ENCODE measurements around the gene LRP10.
"Not testable (repeated sequence)": the region's sequence is repeated elsewhere in the genome, so short reads cannot be mapped to it uniquely, and the experiment has no call there.

LRP10 gene, protein sequence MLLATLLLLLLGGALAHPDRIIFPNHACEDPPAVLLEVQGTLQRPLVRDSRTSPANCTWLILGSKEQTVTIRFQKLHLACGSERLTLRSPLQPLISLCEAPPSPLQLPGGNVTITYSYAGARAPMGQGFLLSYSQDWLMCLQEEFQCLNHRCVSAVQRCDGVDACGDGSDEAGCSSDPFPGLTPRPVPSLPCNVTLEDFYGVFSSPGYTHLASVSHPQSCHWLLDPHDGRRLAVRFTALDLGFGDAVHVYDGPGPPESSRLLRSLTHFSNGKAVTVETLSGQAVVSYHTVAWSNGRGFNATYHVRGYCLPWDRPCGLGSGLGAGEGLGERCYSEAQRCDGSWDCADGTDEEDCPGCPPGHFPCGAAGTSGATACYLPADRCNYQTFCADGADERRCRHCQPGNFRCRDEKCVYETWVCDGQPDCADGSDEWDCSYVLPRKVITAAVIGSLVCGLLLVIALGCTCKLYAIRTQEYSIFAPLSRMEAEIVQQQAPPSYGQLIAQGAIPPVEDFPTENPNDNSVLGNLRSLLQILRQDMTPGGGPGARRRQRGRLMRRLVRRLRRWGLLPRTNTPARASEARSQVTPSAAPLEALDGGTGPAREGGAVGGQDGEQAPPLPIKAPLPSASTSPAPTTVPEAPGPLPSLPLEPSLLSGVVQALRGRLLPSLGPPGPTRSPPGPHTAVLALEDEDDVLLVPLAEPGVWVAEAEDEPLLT

DNA sequence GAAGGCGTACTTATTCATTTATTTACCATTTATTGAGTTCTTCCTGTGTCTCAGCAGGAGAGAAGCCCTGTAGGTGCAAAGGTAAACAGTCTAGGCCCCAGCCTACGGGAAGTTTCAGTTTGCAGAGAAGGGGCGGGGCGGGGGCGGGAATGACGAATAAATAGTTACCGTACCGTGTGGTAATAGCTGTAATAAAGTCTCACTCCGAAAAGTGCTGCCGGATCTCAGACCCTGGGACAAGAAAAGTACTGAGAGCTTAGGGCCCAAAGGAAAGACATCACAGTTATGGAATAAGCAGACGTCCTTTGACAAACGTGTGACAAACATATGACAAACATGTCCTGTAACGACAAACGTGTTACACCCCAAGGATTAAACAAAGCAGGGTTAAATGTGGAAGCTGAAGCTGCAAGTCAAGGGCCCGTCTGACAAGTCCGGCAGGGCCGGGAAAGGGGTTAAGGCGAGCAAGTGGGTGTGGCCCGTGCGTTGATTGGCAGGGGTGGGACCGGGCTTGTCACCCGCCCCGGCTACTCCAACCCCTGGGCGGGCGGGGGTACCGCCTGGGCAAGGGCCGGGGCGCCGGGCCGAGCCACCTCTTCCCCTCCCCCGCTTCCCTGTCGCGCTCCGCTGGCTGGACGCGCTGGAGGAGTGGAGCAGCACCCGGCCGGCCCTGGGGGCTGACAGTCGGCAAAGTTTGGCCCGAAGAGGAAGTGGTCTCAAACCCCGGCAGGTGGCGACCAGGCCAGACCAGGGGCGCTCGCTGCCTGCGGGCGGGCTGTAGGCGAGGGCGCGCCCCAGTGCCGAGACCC is at the start of gene LRP10:
Gene LRP10 (plus strand): TSS at position 517 of the 809 bp plus-strand sequence. CDS start 564 bp downstream, outside the sequence.
- DNase-seq: peak; percentile 94

DNA sequence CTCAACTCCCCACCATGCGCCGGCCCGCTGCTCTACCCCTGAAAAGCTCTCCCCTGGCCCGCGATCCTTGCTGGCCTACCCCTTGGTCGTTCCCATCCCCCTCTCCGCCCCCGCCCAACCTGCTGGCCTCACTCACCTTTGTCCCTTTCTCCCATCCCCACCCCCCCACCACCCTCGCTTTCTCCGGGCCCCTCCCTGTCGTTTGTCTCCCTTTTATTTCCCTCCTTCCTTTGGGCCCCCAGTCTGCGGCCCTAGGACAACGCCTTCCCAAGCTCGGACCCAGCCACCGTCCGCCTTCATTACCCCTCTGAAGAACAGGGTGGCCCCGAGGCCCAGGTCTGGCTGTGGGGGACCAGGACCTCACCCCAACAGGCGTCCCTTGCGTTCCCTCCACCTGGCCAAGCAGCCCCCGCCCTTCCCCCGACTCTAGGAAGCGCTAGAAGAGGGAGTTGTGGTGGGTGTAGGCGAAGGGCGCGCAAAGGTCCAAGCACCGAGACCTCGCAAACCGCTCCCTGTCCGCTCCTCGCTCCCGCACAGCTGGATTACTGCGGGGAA is 49.4 kb upstream of the LRP10 start:
- peak; percentile 36 for DNase-seq

DNA sequence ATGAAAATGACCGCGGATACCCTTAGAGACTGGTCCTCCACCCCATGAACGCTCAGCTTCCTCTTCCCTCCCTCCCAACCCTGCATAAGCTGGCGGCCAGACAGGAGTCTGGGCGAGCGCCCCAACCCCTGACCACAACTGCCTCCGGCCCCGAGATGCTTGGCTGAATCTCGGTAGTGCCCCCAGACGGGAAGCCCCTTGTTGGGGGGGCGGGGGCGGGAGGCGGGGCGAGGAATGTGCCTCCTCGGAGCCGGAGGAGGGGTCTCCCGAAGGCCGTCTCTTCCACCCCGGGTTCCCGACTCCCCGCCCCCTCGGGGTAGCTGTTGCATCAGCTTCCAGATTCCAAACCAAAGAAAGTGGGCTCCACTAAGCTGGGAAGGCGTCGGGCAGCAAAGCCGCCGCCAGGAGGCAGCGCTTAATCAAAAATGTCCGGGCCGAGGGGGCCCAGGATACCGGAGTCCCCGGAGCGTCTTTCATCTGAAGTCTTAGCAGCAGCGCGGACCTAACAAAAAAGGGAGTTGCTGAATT is 48.9 kb upstream of the LRP10 start:
- DNase-seq: peak; percentile 94

DNA sequence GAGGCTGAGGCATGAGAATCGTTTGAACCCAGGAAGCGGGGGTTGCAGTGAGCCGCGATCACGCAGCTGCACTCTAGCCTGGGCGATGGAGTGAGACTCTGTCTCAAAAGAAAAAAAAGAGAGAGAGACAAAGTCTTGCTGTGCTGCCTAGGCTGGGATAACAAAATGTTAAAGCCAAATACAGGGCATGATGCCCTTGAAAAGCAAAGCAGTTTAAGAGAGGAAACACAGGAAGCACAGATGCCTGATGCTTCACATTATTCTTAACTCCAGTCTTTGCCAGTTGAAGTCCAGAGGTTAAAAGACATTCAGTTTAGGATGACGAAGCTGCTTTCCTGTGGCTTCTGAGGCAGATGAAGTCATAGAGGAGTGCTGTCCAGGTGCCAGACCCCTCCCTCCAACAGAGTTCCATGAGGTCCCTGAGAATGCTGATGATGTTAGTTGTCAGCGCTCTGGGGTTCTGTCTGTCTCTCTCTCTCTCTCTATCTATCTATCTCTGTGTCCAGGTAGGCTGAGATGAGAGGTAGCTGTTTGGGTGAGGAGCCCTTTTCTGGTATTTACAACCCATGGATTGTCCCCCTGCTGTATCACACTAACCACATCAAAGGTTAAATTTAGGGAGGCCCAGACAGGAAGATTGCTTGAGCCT is 46.7 kb upstream of the LRP10 start:
- DNase-seq: peak; percentile 66

DNA sequence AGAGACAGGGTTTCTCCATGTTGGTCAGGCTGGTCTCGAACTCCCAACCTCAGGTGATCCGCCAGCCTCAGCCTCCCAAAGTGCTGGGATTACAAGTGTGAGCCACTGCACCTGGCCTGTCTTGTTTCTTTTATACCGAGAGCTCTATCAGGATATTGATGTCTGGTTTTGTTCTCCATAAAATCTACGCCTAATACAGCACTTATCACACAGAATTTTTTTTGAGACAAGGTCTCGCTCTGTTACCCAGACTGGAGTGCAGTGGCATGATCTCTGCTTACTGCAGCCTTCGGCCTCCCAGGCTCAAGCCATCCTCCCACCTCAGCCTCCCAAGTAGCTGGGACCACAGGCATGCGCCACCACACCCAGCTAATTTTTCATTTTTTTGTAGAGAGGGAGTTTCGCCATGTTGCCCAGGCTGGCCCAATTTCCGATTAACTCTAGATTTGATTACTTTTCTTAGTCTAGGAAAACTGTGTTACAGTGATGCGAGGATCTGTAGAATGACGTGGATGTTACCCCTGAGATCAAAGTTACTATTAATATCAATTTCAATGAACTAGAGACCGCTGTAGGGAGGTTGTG is 42.4 kb upstream of the LRP10 start:
- not testable (repeated sequence) for DNase-seq

DNA sequence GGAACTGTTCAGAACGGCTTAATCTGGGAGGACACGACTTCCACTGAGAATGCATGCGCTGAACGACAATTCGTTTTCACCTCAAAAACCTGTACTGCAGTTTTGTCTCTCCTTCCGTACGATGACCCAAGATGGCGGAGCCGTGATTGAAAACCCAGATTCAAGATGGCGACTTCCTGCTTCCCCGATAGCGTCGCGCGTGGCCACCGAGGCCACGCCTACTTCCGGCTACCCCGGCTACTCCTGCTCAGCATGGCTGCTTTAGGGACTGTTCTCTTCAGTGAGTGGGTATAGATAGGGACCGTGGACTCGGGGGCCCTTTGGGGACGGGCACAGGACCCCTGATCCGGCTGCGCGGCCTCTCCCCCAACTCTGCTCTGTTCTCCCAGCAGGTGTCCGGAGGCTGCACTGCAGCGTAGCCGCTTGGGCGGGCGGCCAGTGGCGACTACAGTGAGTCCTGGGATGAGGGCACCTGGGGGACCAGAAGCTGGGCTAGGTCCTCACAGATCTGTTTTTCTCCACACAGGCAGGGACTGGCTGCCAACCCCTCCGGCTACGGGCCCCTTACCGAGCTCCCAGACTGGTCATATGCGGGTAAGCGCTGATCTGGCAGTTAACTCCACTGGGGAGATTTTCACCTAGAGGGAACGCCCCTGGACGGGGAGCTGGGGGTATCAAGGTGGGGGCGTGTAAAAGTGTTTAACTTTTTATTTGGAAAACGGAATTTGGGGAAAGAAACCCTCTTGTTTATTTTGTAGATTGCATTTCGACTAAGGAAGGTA is 41.7 kb upstream of the LRP10 start, which contains the start of gene MRPL52:
Gene MRPL52 (plus strand): TSS at position 227 of the 782 bp plus-strand sequence. CDS start 26 bp downstream, at position 253.
- peak; percentile 94 for DNase-seq

DNA sequence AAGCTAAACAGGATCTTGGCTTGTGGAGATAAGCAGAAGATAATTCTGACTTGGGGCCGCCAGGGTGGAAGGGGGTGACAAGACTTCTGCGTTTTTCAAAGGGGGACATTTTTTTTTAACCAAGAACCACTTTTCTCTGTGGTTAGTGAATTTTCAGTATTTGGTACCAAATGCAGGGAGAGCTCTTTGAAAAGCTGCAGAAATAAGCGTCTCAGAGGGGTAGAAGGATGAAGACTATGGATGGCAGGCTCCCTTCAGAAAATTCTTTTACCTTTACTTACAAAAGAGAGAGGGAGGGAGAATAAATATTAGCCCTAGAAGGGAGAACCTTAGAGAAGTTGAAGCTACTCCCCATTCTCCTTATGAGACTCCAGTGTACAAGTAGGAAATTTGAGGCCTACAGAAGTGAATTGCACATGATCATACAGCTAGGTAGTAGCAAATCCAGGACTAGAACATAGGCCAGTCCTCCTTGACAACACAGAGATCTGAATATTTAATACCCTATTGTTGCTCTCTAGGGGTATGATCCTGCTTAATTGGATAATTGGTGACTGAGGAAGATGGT is 41.0 kb upstream of the LRP10 start:
- DNase-seq: no peak

DNA sequence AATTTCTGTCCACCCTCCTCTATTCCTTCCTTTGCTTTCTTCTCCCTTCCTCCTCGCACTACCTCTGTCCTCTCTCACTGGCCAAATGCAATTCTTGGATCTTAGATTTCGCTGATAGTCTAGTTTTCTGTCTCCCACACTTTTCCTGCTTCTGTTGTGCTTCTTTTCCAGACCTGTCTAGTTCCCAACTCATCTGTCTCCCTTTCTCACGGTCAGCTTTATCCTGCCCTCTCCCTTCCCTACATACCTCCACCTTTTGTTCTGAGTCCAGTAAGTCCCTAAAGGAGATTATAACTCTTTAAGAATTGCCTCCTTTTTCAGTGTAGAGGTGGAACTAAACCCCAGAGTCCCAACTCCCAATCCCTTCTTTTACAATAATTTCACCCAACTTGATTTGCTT is 36.0 kb upstream of the LRP10 start:
- DNase-seq: no peak

DNA sequence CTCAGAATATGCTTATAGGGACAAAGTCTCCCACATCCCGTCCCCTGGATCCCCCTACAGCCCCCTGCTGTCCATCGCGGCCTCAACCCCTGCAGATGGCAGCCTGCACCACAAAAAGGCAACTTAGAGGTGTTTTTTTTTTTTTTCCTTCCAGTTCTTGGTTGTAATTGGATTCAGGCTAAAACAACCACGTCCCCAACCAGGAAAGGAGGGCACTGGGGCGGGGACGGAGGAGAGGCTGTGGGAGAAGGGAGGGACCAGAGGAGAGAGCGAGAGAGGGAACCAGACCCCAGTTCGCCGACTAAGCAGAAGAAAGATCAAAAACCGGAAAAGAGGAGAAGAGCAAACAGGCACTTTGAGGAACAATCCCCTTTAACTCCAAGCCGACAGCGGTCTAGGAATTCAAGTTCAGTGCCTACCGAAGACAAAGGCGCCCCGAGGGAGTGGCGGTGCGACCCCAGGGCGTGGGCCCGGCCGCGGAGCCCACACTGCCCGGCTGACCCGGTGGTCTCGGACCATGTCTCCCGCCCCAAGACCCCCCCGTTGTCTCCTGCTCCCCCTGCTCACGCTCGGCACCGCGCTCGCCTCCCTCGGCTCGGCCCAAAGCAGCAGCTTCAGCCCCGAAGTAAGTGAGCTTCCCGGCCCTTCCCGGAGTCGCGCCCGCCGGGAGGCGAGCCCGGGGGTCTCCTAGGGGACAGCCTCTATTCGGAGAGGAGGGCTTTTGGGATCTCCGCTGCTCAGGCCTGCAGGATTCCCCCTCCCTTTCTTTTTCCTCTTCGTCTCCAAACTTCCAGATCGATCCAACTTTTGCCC is 35.0 kb upstream of the LRP10 start, which contains the start of gene MMP14:
Gene MMP14 (plus strand): TSS at position 285 of the 813 bp plus-strand sequence. CDS start 233 bp downstream, at position 518.
- peak; percentile 93 for DNase-seq

DNA sequence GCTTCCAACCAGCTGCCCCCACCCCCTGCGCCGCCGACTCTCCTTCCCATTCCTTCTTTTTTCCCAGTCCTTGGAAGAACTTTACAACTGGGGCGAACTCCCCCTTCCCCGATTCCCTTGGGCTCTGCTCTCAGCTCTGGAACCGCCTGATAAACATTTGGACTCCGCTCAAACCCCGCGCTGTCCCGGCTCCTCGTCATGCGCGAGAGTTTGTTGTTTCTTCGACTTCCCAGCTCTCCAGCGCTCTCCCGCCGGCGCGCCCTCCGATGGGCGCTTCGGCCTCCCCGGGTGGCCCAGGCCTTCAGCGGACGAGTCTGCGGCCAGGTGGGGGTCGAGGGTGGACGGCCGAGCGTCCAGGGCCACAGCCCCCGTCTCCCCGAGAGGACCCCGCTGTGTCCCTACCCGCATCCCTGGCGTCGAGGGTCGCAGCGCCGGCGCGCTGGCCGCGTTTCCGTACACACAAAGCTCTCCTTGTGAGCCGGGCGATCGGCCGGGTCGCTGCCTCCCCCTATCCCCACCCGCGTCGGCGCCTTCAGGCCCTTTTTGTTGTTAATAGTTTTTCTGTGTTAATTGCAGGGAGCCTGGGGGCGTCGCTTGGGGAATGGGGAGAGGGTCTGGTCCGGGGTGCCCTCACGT is 34.3 kb upstream of the LRP10 start:
- peak; percentile 77 for DNase-seq

DNA sequence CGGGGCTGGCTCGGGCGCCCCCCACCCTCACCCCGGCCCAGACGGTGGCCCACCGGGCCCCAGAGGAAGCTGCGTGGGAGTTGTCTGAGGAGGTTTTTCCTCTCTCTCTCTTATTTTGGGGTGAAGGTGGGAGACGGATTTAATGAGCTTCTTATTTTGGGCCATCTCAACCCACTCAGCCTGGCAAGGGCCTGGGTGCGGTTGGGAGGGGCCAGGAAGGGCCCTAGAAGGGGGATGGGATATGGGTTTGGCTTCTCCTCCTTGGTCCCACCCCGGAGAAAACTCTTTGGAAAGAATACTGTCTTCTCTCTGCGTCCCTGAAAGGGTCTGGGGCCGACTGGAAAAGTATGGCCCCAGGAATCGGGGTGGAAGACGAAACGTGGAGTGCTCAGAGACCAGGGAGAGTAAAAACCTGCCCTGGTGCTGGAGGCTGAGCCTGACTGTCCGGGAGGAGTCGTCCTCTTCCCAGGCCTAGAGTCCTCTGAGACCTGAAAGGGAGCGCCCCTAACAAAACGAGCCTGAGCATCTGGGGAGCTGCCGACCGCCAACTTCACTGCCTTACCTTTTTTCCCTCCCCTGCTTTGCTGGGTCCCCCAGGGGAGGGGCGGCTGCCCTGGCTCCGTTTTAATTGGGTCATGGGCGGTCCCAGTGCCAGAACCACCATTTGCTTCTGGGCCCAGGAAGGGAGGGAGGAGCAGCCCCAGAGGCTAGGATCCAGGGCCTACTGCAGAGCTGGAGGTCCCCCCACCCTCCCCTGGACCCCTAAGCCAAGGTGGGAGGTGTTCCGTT is 33.6 kb upstream of the LRP10 start:
- DNase-seq: peak; percentile 59

DNA sequence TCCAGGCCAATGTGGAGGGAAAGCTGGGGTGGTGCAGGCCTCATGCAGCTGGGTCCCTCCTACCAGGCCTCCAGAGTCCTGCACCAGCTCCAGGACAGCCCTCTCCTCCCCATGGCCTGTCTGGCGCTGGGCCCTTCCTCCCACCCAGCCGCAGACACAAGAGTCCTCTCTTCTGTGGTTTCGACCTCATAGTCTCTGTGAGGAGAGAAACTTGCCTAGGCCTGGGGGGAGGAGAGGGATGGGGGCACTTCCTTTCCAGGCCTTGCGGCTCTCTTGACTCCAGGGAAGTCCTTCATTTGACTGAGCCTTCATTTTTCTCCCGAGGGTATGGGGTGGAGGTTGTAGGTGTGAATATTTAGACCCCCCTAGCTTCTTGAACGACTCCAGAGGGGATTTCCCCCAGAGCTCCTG is 32.9 kb upstream of the LRP10 start:
- peak; percentile 79 for DNase-seq

DNA sequence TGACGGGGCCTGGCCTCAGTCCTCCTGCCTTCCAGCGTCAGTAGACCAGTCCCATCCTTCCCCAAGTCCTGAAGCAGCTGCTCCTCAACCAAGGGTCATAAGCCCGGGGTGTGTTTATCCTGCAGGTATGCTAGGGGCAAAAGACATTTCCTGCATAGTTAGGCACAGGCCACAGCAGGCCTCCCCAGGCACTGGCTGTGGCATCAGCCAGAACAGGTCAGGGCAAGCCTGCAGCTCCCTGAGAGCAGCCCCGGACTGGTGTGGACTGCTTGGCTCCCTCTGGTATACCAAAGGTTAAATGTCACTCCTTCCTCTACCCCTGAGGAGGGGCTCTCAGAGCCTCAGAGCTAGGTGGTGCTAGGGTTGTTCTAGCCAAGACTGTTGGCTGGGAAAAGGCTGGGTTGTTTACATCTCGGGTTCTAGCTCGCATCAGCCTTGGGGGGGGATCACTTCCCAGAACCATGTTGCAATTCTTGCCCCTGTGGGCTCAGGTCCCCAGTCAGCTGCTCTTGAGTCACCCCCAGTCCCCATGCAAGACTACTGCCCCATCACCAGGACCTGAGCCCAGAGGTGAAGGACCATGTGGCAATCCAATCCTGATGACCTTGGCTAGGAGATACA is 32.3 kb upstream of the LRP10 start:
- DNase-seq: no peak

DNA sequence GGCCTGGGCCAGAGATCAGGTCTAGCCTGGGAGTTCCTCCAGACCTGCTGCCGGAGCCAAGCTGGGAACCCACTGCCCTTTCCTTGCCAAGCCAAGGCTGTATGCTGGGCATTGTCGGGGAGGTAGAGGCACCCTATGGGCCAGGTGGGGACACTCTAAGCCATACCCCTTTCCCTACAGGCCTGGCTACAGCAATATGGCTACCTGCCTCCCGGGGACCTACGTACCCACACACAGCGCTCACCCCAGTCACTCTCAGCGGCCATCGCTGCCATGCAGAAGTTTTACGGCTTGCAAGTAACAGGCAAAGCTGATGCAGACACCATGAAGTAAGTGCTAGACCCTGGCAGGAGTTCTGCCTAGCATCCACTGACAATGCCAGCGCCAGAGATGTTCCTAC is 30.2 kb upstream of the LRP10 start:
- no peak for DNase-seq

DNA sequence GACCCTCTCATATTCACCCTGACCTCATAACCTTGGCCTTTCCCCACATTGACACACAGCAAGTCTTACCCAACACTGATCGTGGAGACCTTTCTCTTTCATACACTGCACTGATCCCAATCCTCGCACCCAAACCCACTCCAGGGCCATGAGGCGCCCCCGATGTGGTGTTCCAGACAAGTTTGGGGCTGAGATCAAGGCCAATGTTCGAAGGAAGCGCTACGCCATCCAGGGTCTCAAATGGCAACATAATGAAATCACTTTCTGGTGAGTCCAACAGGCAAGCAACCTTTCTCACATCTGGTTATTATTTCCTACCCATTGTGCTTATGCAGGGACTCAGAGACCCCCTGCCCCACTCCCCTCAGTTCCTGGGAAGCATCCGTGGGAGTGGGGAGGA is 29.8 kb upstream of the LRP10 start:
- DNase-seq: no peak

DNA sequence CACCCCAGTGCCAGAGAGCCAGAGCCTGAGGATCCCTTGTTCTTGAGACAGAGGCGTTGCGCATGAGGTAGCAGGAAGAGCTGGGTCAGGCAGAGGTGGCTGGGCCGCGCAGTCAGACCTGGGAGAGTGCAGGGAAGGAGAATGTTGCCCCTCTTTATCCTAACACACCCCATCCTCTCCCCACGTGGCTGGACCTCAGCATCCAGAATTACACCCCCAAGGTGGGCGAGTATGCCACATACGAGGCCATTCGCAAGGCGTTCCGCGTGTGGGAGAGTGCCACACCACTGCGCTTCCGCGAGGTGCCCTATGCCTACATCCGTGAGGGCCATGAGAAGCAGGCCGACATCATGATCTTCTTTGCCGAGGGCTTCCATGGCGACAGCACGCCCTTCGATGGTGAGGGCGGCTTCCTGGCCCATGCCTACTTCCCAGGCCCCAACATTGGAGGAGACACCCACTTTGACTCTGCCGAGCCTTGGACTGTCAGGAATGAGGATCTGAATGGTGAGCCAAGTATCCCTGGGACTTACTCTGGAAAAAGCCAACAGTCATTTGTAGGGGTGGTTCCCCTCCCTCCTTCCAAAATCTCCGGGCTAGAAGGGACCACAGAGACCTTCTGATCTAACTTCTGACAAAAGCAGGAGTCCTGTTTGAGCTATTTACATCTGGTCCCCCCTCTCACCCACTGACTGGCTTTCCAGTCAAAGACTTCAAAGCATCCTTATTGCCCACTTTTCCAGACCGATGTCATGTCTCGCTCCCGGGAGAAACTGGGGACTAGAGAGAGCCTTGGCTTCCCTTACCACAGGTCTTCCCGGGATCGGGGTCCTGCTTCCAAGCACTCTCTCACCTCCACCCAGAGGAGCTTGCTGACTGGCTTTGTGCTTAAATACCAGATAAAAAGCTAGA is 29.1 kb upstream of the LRP10 start:
- no peak for DNase-seq

All from left hindlimb (tissue), 1 donor.